OCI-LY3 (cell line): ENCODE results near the gene GCNA.

Experiments used
- H2AFZ ChIP-seq: fragments of 200-600, 300-600 bp; shearing (Covaris generic); 2 replicates; pipeline ENCODE4 v1.6.0; 2014; ENCODE audit warnings: antibody characterized with exemption, low read depth, low read length
- H3K27ac ChIP-seq: fragments of 200-600, 300-600 bp; sonication (generic); 2 replicates; pipeline ENCODE4 v1.5.1; 2014; ENCODE audit warnings: mild to moderate bottlenecking, low read length, moderate library complexity, mixed read lengths
- H3K27me3 ChIP-seq: fragments of 200-600, 300-600 bp; sonication (generic); 2 replicates; pipeline ENCODE4 v1.6.1; 2014; ENCODE audit warnings: low read depth, low read length, mixed read lengths
- H3K36me3 ChIP-seq: fragments of 200-600, 300-600 bp; sonication (generic); replicated peaks from 2 replicates; pipeline ENCODE3; 2014; ENCODE audit warnings: low read depth, low read length, mixed read lengths
- H3K4me1 ChIP-seq: fragments of 300-600, 200-600 bp; sonication (generic); 2 replicates; pipeline ENCODE4 v1.6.1; 2014; ENCODE audit warnings: low read length, mixed read lengths
- H3K4me2 ChIP-seq: fragments of 200-600, 300-600 bp; sonication (generic); 2 replicates; pipeline ENCODE4 v1.6.1; 2014; ENCODE audit warnings: low read length, mixed read lengths
- H3K4me3 ChIP-seq: fragments of 300-600, 200-600 bp; sonication (generic); 2 replicates; pipeline ENCODE4 v1.5.1; 2014; ENCODE audit warnings: antibody characterized with exemption, mild to moderate bottlenecking, low read length, moderate library complexity
- H3K79me2 ChIP-seq: fragments of 300-600, 200-600 bp; shearing (Covaris generic); 2 replicates; pipeline ENCODE4 v1.6.1; 2014; ENCODE audit warnings: mild to moderate bottlenecking, low read length, mixed read lengths
- H3K9ac ChIP-seq: fragments of 300-600, 200-600 bp; shearing (Covaris generic); 2 replicates; pipeline ENCODE4 v1.6.0; 2014; ENCODE audit warnings: mild to moderate bottlenecking, low read length, moderate library complexity
- H3K9me3 ChIP-seq: fragments of 200-600, 300-600 bp; shearing (Covaris generic); 2 replicates; pipeline ENCODE4 v1.6.1; 2014; ENCODE audit warnings: low read length, mixed read lengths; ENCODE audit not compliant: insufficient read depth
- H4K20me1 ChIP-seq: fragments of 200-600, 300-600 bp; sonication (generic); 2 replicates; pipeline ENCODE4 v1.6.1; 2016; ENCODE audit warnings: low read length, mixed read lengths; ENCODE audit not compliant: insufficient read depth
- CTCF ChIP-seq: fragments of 200-600, 300-600 bp; sonication (generic); IDR thresholded peaks from 2 replicates; pipeline ENCODE4 v1.5.1; 2014; ENCODE audit warnings: antibody characterized with exemption, low read length, low read depth
- EZH2phosphoT487 ChIP-seq: fragments of 200-600 bp; shearing (Covaris generic); IDR thresholded peaks from 2 replicates; pipeline ENCODE4 v1.6.1; 2018; ENCODE audit warnings: antibody characterized with exemption, mixed run types, low read depth

The GCNA gene

DNA sequence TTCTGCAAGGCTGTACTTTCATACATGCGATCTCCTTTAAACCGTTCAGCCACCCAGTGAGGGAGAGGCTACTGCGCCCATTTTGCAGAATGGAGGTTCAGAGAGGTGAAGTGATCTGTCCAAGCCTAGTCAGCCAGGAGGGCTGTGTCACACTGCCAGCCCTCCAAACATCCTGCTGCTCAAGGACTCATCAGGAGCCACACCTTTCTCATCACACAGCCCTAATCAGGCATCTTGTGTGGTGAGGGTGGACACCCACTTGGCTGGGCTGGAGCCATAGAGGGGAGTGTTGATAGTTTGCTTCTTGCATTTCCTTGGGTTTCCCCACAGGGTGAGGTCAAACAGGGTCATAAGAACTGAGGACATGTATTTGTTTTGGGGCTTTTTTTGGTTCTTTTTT lies 45.5 kb downstream of the GCNA start:
- Histone ChIP-seq H3K79me2 (no peaks in the 10 kb centered on the region), H2AFZ (no peak overlapping the region), H3K27ac (peak overlapping the region; percentile 74; the same call in 1 of the 2 replicates), H3K4me1 (peaks cover 58% of the 10 kb centered on the region), H4K20me1 (no peaks in the 10 kb centered on the region), H3K4me2 (peak overlapping the region; percentile 57), H3K9ac (peak overlapping the region; percentile 59; the same call in 1 of the 2 replicates), H3K9me3 (no peaks in the 10 kb centered on the region), H3K4me3 (no peak overlapping the region), H3K36me3 (peaks cover 9% of the 10 kb centered on the region), H3K27me3 (no peaks in the 10 kb centered on the region)
- TF ChIP-seq EZH2phosphoT487, result no peak
- TF ChIP-seq CTCF, result no peak

DNA sequence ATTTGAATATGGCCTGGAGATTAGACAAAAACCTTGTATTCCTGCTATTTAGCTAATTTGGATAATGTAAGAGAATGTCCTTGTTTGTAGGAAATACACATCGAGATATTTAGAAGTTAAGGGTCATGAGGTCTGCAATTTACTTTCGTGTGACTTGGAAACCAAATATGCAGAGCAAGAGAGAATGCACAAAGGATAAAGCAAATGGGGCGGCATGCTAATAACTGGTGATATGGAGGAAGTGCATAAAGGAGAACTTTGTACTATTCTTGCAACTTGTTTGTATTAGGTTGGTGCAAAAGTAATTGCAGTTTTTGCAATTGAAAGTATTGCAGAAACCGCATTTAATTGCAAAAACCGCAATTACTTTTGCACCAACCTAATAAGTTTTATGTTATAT lies 47.2 kb downstream of the GCNA start:
- no peaks in the 10 kb centered on the region for H3K27me3 ChIP-seq
- H2AFZ ChIP-seq, result no peak overlapping the region
- H3K36me3 ChIP-seq, result peaks cover 4% of the 10 kb centered on the region
- TF ChIP-seq CTCF, result no peak
- TF ChIP-seq EZH2phosphoT487, result no peak
- H3K4me2 ChIP-seq, result no peak overlapping the region
- no peak overlapping the region for H3K27ac ChIP-seq
- H4K20me1 ChIP-seq, result no peaks in the 10 kb centered on the region
- H3K79me2 ChIP-seq, result no peaks in the 10 kb centered on the region
- H3K4me1 ChIP-seq, result peaks cover 55% of the 10 kb centered on the region
- no peak overlapping the region for H3K9ac ChIP-seq
- no peak overlapping the region for H3K4me3 ChIP-seq
- H3K9me3 ChIP-seq, result no peaks in the 10 kb centered on the region

- no peaks in the 10 kb centered on the region for H4K20me1 ChIP-seq
- H3K36me3 ChIP-seq, result no peaks in the 10 kb centered on the region
- H3K4me3 ChIP-seq, result no peak overlapping the region
- no peak overlapping the region for H3K4me2 ChIP-seq
- no peaks in the 10 kb centered on the region for H3K27me3 ChIP-seq
- H3K4me1 ChIP-seq, result peaks cover 53% of the 10 kb centered on the region
- H2AFZ ChIP-seq, result no peak overlapping the region
- H3K27ac ChIP-seq, result no peak overlapping the region
- no peak for TF ChIP-seq EZH2phosphoT487
- TF ChIP-seq CTCF, result no peak
- no peak overlapping the region for H3K9ac ChIP-seq
- H3K9me3 ChIP-seq, result no peaks in the 10 kb centered on the region
- H3K79me2 ChIP-seq, result no peaks in the 10 kb centered on the region
Measured at GRCh38 chrX:71626576-71626975, 48.3 kb downstream of the GCNA start.

DNA sequence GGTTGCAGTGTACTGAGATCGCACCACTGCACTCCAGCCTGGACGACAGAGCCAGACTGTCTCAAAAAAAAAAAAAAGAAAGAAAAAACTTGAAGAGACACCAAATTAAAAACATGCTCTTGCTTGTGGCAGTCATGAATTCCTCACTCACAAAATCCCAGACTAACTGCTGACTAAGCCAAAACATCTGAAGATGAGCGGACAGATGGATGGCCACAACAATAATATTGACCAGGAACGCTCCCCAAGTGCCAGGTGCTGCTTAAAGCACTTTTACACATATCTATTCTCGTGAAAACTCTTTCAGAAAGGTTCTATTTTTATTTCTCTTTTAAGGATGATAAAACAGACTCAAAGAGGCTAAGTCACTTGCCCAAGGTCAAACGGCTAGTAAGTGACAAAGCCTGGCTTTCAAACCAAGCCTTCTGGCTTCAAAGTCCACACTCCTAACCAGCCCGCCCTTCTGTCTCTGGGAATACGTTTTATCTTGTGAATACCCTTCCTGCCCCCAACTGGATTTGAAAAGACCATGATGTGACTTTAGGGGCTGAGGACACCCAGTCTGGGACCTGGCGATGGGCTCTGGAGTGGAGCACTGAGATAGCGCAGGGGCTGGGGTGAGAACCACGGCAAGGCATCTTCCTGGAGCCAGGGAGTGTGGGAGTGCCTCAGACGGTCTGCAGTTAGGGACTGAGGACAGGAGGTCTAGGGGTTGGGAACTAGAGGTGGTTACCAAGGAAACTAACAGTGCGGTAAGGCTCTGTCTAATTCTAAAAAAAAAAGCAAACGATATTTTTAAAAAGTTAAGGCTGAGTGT lies 49.6 kb downstream of the GCNA start:
- Histone ChIP-seq H3K36me3 (no peaks in the 10 kb centered on the region), H3K9ac (no peak overlapping the region), H3K4me1 (peaks cover 45% of the 10 kb centered on the region), H3K27ac (no peak overlapping the region), H3K4me2 (no peak overlapping the region), H3K4me3 (no peak overlapping the region), H3K27me3 (no peaks in the 10 kb centered on the region), H2AFZ (no peak overlapping the region), H3K9me3 (no peaks in the 10 kb centered on the region), H4K20me1 (no peaks in the 10 kb centered on the region), H3K79me2 (no peaks in the 10 kb centered on the region)
- TF ChIP-seq EZH2phosphoT487, result no peak
- TF ChIP-seq CTCF, result no peak
